ENCODE measurements around the gene ATG16L2.
A peak's percentile ranks its signal among the peaks of the same experiment; 100 is the strongest.

ATG16L2 gene, protein sequence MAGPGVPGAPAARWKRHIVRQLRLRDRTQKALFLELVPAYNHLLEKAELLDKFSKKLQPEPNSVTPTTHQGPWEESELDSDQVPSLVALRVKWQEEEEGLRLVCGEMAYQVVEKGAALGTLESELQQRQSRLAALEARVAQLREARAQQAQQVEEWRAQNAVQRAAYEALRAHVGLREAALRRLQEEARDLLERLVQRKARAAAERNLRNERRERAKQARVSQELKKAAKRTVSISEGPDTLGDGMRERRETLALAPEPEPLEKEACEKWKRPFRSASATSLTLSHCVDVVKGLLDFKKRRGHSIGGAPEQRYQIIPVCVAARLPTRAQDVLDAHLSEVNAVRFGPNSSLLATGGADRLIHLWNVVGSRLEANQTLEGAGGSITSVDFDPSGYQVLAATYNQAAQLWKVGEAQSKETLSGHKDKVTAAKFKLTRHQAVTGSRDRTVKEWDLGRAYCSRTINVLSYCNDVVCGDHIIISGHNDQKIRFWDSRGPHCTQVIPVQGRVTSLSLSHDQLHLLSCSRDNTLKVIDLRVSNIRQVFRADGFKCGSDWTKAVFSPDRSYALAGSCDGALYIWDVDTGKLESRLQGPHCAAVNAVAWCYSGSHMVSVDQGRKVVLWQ

GRCh38 chr11:72814286-72815109 is at the start of gene ATG16L2:
Gene ATG16L2 (plus strand): TSS chr11:72814411. CDS start chr11:72814446, 35 bp downstream.
- DNase-seq: peak; percentile 87

DNA sequence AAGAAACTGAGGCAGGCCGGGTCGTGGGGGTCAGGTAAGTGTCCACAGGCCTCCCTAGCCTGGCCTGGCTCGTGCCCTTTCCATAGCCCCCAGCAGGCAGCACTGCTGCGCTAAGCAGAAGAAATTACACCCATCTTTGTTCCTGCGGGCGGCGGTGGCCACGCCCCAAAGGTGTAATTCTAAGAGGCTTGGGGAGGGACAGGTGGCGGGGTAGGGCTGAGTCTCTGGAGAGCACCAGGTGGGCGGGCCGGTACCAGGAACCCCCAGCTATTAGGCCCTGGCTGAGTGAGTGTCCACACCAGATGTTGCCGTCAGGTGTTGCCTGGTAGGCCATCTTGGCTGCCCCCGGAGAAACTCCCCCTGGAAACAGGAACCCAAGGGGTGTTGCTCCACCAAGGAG is 49.7 kb upstream of the ATG16L2 start:
- no peak for DNase-seq

DNA sequence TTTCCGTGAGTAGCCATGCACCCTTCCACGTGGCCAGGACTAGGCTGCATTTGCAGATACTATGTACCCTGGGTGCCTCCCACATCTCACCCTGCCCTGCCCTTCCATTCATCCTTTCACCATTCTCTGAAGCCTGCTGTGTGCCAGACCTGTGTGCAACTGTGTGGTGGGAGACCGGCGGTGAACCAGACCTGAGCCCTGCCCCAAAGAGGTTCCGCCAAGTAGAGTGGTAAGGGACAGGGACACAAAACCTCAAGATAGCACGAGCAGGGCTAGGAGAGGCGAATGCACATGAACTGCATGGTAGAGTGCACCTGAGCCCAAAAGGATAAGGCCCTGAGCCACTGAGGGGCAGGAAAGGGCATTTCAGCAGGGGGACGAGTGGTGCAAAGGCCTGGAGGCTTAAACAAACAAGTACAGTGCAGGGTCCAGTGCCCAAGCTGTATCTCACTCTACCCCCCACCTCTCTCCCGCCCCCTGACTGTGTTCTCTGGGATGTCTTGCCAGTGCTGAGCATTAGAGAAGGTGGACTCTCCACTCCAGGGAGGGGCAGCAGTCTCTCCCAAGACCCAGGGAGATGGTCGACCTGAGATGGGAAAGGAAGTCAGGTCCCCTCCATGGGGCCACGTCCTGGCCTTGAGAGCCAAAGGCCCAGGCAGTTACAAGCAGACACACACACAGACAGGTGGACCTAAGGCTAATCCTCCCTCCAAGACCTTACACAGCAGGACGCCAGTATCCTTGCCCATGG is 47.9 kb upstream of the ATG16L2 start:
- no peak for DNase-seq

- no peak for DNase-seq
These were observed 46.8 kb upstream of the ATG16L2 start for GRCh38 chr11:72767203-72768062.

DNA sequence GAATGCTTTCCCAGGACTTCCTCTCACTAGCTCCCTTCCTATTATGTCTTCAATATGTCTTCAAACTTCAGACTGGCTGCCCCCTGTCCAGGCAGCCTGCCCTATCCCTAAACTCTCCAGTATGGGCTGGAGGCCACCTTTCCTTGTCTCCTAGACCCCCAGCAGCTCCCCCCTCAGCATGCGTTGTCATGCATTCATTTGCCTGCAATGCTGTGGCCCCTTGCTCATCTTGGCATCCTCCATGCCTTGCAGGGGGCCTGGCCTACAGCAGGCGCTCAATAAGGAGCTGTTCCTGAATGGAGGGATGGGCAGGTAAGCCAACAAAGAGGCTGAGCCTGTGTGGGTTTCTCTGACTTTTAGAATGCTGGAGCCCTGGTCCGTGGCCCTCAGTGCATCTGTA is 45.6 kb upstream of the ATG16L2 start:
- no peak for DNase-seq

- DNase-seq: no peak
These were observed 44.5 kb upstream of the ATG16L2 start for GRCh38 chr11:72769680-72770079.

- DNase-seq: no peak
These were observed 43.4 kb upstream of the ATG16L2 start for GRCh38 chr11:72770799-72771198.

DNA sequence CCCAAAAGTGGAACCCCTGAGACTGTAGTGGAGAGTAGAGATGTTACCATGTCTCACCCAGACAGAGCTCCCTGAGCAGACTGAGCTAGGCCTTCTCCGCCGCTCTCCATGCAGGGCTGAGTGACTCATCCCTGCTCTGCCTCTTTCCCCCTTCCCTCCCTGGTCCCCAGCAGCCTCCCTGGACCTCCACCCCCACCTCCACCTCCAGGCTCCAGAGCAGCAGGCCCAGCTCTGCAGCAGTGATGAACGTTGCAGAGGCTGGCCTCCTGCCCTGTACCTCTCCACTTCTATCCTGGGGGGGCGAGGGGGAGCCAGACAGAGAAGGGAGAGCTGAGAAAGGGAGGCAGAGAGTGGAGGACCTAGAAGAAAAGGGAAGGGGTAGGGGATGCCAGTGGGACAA is 42.7 kb upstream of the ATG16L2 start:
- DNase-seq: no peak

GRCh38 chr11:72772059-72772458 is 42.2 kb upstream of the ATG16L2 start:
- no peak for DNase-seq

- DNase-seq: no peak
These were observed 40.9 kb upstream of the ATG16L2 start for GRCh38 chr11:72773291-72773690.

- DNase-seq: no peak
These were observed 40.5 kb upstream of the ATG16L2 start for GRCh38 chr11:72773696-72774095.

DNA sequence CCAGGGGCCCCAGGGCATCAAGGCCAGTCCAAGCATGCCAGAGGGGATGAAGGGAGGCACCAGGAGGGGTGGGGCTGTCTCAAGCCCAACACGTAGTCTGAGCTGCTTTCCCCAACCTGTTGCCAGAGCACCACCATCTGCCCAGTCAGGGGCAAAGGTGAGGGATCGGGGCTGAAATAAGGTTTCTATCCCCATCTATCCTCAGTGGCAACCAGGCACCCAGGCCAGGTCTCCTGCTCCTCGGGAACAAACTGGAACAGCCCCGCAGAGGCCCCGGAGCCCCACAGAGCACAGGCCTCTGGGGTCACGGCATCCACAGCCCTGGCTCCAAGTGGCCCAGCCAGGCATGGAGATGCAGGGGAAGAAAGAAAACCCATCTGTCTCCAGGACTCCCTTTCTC is 39.7 kb upstream of the ATG16L2 start:
- no peak for DNase-seq

DNA sequence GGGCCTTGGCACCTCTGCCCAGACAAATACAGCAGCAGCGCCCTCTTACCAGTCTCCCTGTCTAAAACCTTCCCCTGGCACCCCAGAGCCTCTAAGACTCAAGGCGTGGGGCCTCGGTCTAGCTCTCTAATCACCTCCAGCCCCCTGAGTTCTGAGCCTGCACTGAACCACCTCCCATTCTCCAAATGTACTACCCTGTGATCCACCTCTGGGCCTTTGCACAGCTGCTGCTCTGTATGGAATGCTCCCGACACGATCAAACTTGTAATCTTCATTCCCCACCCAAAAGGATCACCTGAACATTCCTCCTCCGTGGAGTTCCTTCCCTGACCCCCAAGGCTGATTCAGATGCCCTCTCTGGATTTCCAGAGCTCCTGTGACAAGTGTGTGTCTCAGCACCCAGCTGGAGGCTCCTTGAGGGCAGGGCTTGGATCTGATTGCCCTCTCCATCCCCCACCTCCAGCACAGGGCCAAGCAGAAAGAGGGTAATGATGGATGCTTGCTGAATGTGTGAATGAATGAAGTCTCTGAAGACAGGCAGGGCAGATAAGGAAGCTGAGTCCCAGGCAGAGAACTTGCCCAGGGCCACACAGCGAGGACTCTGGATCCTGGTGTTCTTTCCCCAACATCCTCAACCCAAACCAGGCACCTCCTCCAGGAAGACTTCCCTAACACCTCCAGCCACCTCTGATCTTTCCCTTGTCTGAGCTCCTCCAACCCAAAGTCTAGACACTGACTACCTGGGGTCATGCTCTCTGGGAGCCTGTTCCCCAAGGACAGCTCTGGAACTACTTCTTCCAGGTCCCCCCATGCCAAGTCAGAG is 38.7 kb upstream of the ATG16L2 start:
- DNase-seq: no peak

GRCh38 chr11:72776117-72776843 is 37.9 kb upstream of the ATG16L2 start:
- no peak for DNase-seq

DNA sequence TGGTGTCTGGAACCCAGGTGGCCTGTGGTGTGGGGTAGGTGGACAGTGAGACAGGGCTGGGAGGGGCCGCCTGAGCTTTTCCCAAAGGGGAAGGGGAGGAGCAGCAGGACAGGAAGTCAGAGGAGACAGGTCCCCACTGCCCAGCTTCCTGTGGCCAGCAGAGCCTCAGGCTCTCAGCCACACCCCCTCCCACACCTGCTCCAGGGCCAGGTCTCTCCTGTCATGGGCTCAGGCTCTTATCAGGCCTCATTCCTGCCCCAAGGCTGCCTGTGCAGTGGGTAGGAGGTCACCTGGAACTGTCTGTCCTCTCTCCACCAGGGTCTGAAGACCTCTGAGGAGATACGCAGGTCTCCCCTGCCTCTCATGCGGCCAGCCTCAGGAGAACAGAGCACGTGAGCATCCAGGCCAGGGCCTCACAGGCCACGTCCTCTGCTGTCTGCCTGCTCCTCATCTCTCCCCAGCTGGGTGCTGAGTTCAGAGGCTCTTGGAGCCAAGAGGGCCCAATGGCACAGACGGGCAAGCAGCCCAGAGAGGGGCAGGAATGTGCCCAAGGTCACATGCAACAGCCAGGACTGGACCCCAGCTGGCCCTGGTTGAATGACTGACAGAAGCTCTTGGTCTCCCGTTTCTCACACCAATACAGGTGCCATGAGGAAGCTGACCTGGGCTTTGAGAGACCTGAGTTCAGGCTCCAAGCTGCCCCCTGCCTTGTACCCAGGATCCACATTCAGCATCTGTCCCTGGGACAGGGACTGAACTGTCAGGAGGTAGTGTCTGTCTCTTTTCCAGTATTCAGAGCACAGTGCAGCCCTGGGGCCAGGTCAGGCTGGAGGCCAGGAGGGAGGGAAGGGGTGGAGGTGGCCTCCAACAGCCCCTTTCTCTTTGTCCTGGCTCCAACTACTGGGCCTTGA is 37.1 kb upstream of the ATG16L2 start:
- DNase-seq: no peak

GRCh38 chr11:72777755-72778278 is 36.4 kb upstream of the ATG16L2 start:
- no peak for DNase-seq

DNA sequence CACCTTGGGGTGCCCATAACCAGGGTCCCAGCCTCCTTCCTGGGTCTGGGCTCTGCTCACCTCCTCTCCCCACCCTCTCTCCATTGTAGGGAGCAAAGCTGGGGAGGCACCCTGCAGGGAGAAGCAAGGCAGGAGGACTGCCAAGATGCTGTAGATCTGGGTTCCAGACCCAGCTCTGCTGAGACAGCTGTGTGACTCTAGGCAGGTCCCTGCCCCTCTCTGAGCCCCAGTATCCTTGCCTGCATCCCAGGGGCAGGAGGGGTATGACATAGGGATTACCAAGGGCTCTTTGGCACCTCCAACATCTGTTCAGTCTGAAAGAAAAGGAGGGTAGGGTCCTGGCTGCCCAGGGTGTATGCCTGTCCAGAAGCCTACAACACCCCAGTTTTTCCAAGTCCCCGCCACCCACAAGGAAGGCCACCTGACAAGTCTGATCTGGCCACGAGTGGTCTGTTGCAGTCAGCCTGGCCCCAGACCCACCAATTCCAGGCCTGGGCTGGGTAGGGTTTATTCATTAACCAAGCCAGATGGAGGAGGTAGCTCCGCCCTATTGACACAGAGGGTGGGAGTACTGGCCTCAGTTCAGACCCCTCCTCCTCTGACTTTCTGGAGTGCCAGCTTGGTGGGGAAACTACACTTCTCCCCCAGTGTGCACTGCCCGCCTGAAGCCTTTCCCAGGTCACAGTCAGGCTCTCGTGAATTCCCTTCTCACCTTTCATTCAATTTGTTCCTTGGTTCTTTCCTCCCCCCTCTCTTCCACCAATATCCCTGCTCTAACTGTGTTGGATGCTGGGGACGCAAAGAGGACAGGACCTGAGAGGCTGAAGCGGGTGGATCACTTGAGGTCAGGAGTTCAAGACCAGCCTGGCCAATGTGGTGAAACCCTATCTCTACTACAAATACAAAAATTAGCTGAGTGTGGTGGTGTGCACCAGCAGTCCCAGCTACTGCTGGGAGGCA is 35.4 kb upstream of the ATG16L2 start:
- no peak for DNase-seq

Data from stimulated activated naive CD4-positive, alpha-beta T cell treated with Interleukin-2 at 50 U/mL for 16 hours (primary cell).